Mucosa of descending colon (tissue), 3 donors: ENCODE results near the gene FEM1C. TPM values are rescaled to one million over a fixed set of nuclear protein-coding genes. Genes with fewer than 3 reads are reported as not detected.

Experiments
- ATAC-seq: fragments of 200-7000 bp; cut with Tn5 transposase; one replicate; pipeline ENCODE4 v1.9.1; 2020; ENCODE audit warnings: mild to moderate bottlenecking, moderate library complexity
- DNase-seq, 3 donors: peaks; one replicate each; pipeline ENCODE4 v3.0.0-alpha.2; 2020
- H3K36me3 ChIP-seq: fragments of 200-600 bp; one replicate; pipeline ENCODE4 v1.8.0; 2021; ENCODE audit warnings: low read depth, mild to moderate bottlenecking
- H3K4me1 ChIP-seq: fragments of 200-600 bp; one replicate; pipeline ENCODE4 v1.8.0; 2021; ENCODE audit warnings: low read depth, mild to moderate bottlenecking
- H3K4me3 ChIP-seq: fragments of 200-600 bp; one replicate; pipeline ENCODE4 v1.8.0; 2021; ENCODE audit warnings: mild to moderate bottlenecking
- H3K9me3 ChIP-seq: fragments of 200-600 bp; one replicate; pipeline ENCODE4 v1.8.0; 2021; ENCODE audit warnings: mild to moderate bottlenecking
- CTCF ChIP-seq: fragments of 200-600 bp; IDR thresholded peaks from one replicate; pipeline ENCODE4 v1.8.0; 2022; ENCODE audit warnings: antibody characterized with exemption, mild to moderate bottlenecking
- intact Hi-C, 2 donors: fragments of 100-400 bp; cut with DNase I in 1 of 2; cut with micrococcal nuclease in 1 of 2; formaldehyde crosslinking; loops; one replicate each; pipeline versions ENCODE4 v1.11.0 to v1.11.1; 2022; cut with DNase I, micrococcal nuclease
- total RNA-seq, 3 donors: library from RNA; stranded (reverse); fragmentation: NEBNext Ultra II Directional in 2 of 3; extraction: Animal tissue kit (Norgen Biotek cat#: 25700) in 2 of 3; gene quantifications; one replicate each; pipeline versions ENCODE4 v1.2.1 to v1.2.4, GENCODE V29; 2021 to 2023
- donor health status: DM: no; HTN: no; CAD: no; lungs with moderate emphysema.
- donor health status: DM: no; HTN: no; CAD: no.
- donor health status: DM: no; HTN: yes; CAD: no.

Gene FEM1C
- total RNA-seq, 3 donors from 2014 or later, result 31.1 to 37.7 (median 33.5) TPM

GRCh38 chr5:115522832-115523403, 21.7 kb downstream of the FEM1C start:
- H3K4me1 ChIP-seq, result peaks cover 21% of the 10 kb centered on the region
- H3K36me3 ChIP-seq, result no peaks in the 10 kb centered on the region
- intact Hi-C loops, result no loop called here
- H3K4me3 ChIP-seq, result no peak overlapping the region
- TF ChIP-seq CTCF, result no peak
- H3K9me3 ChIP-seq, result no peaks in the 10 kb centered on the region
- ATAC-seq (peak; percentile 93), DNase-seq (peak in 1 of 3 donors; percentile 50)

GRCh38 chr5:115520191-115520590, 24.4 kb downstream of the FEM1C start:
- DNase-seq, result no peak
- H3K4me1 ChIP-seq, result peaks cover 21% of the 10 kb centered on the region
- no peak for TF ChIP-seq CTCF
- no peak overlapping the region for H3K4me3 ChIP-seq
- intact Hi-C loops, result no loop called here
- no peak for ATAC-seq
- H3K36me3 ChIP-seq, result no peaks in the 10 kb centered on the region
- H3K9me3 ChIP-seq, result no peaks in the 10 kb centered on the region

DNA sequence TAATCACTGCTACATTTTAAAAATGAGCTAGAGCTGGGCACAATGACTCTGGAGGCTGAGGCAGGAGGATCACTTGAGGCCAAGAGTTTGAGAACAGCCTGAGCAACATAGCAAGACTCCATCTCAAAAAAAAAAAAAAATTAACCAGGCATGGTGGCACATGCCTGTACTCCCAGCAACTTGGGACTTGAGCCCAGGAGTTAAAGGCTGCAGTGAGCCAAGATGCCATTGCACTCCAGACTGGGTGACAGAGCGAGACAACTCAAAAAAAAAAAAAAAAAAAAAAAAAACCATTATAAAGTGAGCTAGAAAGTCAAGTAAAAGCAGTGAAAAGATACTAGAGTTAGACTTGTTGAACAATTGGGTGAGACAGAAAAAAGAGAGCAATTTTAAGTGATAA, 28.2 kb downstream of the FEM1C start:
- ATAC-seq (no peak), DNase-seq (no peak)
- intact Hi-C loops, result no loop called here
- Histone ChIP-seq H3K9me3 (no peaks in the 10 kb centered on the region), H3K4me3 (no peak overlapping the region), H3K36me3 (no peaks in the 10 kb centered on the region), H3K4me1 (no peaks in the 10 kb centered on the region)
- no peak for TF ChIP-seq CTCF

- no peak for ATAC-seq
- no peaks in the 10 kb centered on the region for H3K9me3 ChIP-seq
- H3K4me1 ChIP-seq, result no peaks in the 10 kb centered on the region
- H3K36me3 ChIP-seq, result no peaks in the 10 kb centered on the region
- no peak for TF ChIP-seq CTCF
- H3K4me3 ChIP-seq, result no peak overlapping the region
- intact Hi-C loops, result no loop called here
- no peak for DNase-seq
Observed at GRCh38 chr5:115514220-115514619, 30.4 kb downstream of the FEM1C start.

DNA sequence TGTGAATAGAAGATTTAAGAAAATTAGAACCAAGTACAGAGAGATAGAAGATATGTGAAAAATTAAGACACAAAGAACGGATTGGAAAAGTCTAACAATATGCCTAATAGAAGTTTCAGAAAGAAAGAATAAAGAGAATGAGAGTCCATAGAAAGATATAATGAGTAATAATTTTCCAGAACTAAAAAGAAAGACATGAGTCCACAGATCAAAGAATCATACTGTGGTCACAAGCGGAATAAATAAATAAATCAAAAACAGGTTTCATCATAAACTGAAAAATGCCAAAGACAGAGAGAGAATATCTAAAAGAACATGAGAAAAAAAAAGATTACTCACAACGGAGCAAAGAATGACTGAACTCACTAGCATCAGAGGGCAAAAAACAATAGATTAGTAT, 32.9 kb downstream of the FEM1C start:
- no peaks in the 10 kb centered on the region for H3K9me3 ChIP-seq
- no peak for TF ChIP-seq CTCF
- H3K36me3 ChIP-seq, result no peaks in the 10 kb centered on the region
- no peak overlapping the region for H3K4me3 ChIP-seq
- ATAC-seq (no peak), DNase-seq (no peak)
- intact Hi-C loops, result no loop called here
- no peaks in the 10 kb centered on the region for H3K4me1 ChIP-seq

GRCh38 chr5:115510145-115510645, 34.4 kb downstream of the FEM1C start:
- Histone ChIP-seq H3K36me3 (no peaks in the 10 kb centered on the region), H3K4me3 (no peak overlapping the region), H3K9me3 (no peaks in the 10 kb centered on the region), H3K4me1 (no peaks in the 10 kb centered on the region)
- no peak for ATAC-seq
- intact Hi-C loops, result no loop called here
- no peak for TF ChIP-seq CTCF
- no peak for DNase-seq
